ENCODE results near the gene RAB11FIP3. TPM values are rescaled to one million over a fixed set of nuclear protein-coding genes. Genes with fewer than 3 reads are reported as not detected.

RAB11FIP3 gene
- total and polyA plus RNA-seq, 2 of the 13 experiments (the other 11 are each of a cell fraction or from before 2014, with no cell fraction given): 34.3 to 57.6 TPM

DNA sequence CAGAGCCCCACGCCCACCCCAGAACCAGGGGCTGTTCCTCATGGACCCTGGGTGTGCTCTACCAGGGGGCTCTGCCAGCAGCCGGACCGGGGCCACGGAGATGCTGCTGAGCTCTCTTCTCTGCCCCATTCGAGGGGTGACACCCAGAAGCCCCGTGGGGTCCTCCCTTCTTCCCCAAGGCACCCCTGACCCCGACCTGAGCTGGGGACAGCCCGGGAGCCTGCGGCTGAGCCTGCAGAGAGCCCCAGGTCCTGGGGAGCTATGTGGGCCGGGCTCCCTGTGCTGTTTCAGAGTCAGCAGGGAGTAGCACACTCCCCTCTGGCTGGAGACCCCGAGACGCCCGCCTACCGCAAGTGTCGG lies 133.6 kb downstream of the RAB11FIP3 start (continued):
- TF ChIP-seq HOMEZ (CRISPR knock-in tag; IDR thresholded peaks at IDR 0.05; ENCODE audit: low read depth): no peak
- peak; percentile 17; the same call in 1 of the 2 replicates for TF ChIP-seq MYPOP (CRISPR knock-in tag; IDR thresholded peaks at IDR 0.05)
- 0 out of 2 replicates have a peak, but pooled peaks have one; percentile 19 for TF ChIP-seq ZNF800 (CRISPR knock-in tag; IDR thresholded peaks at IDR 0.05)
- no peak for TF ChIP-seq NR2F1 (CRISPR knock-in tag; IDR thresholded peaks at IDR 0.05)
- no peak for TF ChIP-seq MEIS1 (CRISPR knock-in tag; IDR thresholded peaks at IDR 0.05; ENCODE audit: borderline replicate concordance)

DNA sequence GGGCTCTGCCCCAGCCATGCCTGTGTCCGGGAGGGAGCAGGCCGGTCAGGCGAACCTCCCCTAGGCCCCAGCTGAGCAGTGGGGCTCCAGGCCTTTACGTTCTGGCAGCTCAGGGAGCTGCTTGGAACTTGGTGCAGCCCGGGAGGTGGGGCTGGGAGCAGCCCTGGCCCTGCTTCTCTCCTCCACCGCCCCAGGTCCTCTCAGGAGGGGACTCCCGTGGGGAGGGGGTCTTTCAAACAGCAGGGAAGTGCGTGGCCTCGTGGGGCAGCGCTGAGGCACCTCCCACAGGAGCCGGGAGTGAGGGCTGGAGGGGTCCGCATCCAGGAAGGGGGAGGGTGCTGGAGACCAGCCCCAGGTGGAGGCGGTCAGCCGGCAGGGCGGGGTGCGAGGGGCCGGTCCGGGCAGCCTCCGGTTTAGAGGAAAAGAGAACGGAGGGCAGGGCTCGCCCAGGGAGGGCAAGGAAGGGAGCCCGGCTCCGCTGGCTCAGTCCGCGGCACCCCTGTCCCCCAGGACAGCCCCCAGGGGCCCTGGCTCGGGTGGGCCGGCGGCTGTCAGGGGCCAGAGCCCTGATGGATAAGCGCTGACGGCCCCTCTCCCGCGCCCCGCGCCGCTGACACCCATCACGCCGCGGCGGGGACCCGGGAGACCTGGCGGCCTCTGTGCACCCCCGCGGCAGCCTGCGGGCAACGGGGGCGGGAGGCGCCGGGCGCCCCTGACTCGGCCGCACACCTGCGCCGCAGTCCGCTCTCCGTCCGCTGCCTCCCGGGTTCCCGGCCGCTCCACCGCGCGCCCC lies 134.2 kb downstream of the RAB11FIP3 start:
- 7% methylated on average over 13 of the region's 62 CpGs for WGBS (ENCODE audit: low lambda C conversion rate)
- H3K79me2 ChIP-seq (ENCODE audit: insufficient read depth, low read length): no peaks in the 10 kb centered on the region
- DNase-seq (ENCODE audit: low spot score): no peak
- no peaks in the 10 kb centered on the region for H4K20me1 ChIP-seq (ENCODE audit: insufficient read depth, low read length)
- ChIA-PET CTCF (ENCODE audit: low intra/inter-chr PET ratio, low total read pairs) (no interaction called here), POLR2A (interaction anchor here (0.5 to 2.3 kb wide), 5 partner anchors 17 to 862 kb away, joined by 3 to 17 read pairs (median 3); no protein-coding TSS in a partner anchor)
- in situ Hi-C loops (cut with HindIII; ENCODE audit: extremely low pct_ligation_motif_present, low pct_unique_long_range_greater_than_20kb): no loop called here
- H3K9ac ChIP-seq (ENCODE audit: insufficient read depth, low read depth, low read length): peak overlapping the region; percentile 49; the same call in 1 of the 2 replicates
- intact Hi-C loops (cut with micrococcal nuclease; ENCODE audit: unreplicated experiment): no loop called here
- peak overlapping the region; percentile 5 to 67 (median 25) for H3K4me3 ChIP-seq (replicated peaks in 1 of 3; ENCODE audit: insufficient read depth in 1 of 3, low read depth in 2 of 3, low read length in 3 of 3)
- BruUV-seq (replicated peaks): no TSS peak
- H3K27me3 ChIP-seq (ENCODE audit: control insufficient read depth in 1 of 2, insufficient read depth in 2 of 2, low read length in 2 of 2): peaks cover 14 to 49% of the 10 kb centered on the region in 2 experiments
- peak; percentile 41 for ATAC-seq
- H3K4me1 ChIP-seq (ENCODE audit: insufficient read depth, low read length): peaks cover 72% of the 10 kb centered on the region
- H3K27ac ChIP-seq (ENCODE audit: extremely low read length, insufficient read depth, low read length): no peak overlapping the region
- H3K9me3 ChIP-seq (ENCODE audit: low read length): no peaks in the 10 kb centered on the region
- no peak for FAIRE-seq
- no peaks in the 10 kb centered on the region for H3K36me3 ChIP-seq (replicated peaks in 1 of 2; ENCODE audit: control insufficient read depth in 1 of 2, insufficient read depth in 2 of 2, low read length in 2 of 2)
- peak overlapping the region; percentile 85 for H3K4me2 ChIP-seq (ENCODE audit: low read depth, low read length)
- no peak overlapping the region for H2AFZ ChIP-seq (ENCODE audit: low read length)
- TF ChIP-seq ZNF788 (CRISPR knock-in tag; IDR thresholded peaks at IDR 0.05; ENCODE audit: borderline replicate concordance): 0 out of 2 replicates have a peak, but pooled peaks have one; percentile 5
- no peak for TF ChIP-seq GPN1 (CRISPR knock-in tag; IDR thresholded peaks at IDR 0.05; ENCODE audit: borderline replicate concordance)
- TF ChIP-seq ZC3H13 (CRISPR knock-in tag; IDR thresholded peaks at IDR 0.05): 0 out of 2 replicates have a peak, but pooled peaks have one; percentile 34
- peak; percentile 20; the same call in 1 of the 2 replicates for TF ChIP-seq SALL1 (CRISPR knock-in tag; IDR thresholded peaks at IDR 0.05)
- 0 out of 2 replicates have a peak, but pooled peaks have one; percentile 22 for TF ChIP-seq KDM2A (CRISPR knock-in tag; IDR thresholded peaks at IDR 0.05; ENCODE audit: borderline replicate concordance, low read depth)
- TF ChIP-seq NR2F1 (CRISPR knock-in tag; IDR thresholded peaks at IDR 0.05): no peak
- no peak for TF ChIP-seq MAFG (CRISPR knock-in tag; IDR thresholded peaks at IDR 0.05)
- 0 out of 2 replicates have a peak, but pooled peaks have one; percentile 34 for TF ChIP-seq ZFP82 (CRISPR knock-in tag; IDR thresholded peaks at IDR 0.05; ENCODE audit: borderline replicate concordance)
- peak; percentile 1; the same call in 1 of the 2 replicates for TF ChIP-seq NFKB2 (CRISPR knock-in tag; IDR thresholded peaks at IDR 0.05; ENCODE audit: borderline replicate concordance)
- no peak for TF ChIP-seq NR2F2 (IDR thresholded peaks at IDR 0.05; ENCODE audit: borderline replicate concordance, low read depth)
- 0 out of 2 replicates have a peak, but pooled peaks have one; percentile 38 for TF ChIP-seq ZNF816 (CRISPR knock-in tag; IDR thresholded peaks at IDR 0.05; ENCODE audit: borderline replicate concordance)
- TF ChIP-seq ZNF850 (CRISPR knock-in tag; conservative IDR thresholded peaks at IDR 0.05): 0 out of 2 replicates have a peak, but pooled peaks have one; percentile 42
- TF ChIP-seq EZH2 (conservative IDR thresholded peaks at IDR 0.05; ENCODE audit: low read depth, low read length): peak; percentile 34; the same call in 1 of the 2 replicates
